Activated naive CD8-positive, alpha-beta T cell treated with anti-CD3 and anti-CD28 coated beads, Interleukin-2, amount 50 U/mL, for 16 hours (primary cell): Measurements from ENCODE around the gene GTF3C2.
"Not testable (repeated sequence)": the region's sequence is repeated elsewhere in the genome, so short reads cannot be mapped to it uniquely, and the experiment has no call there.

Source experiments
- DNase-seq: peaks from one replicate; pipeline ENCODE4 v3.0.0-alpha.2; 2020; ENCODE audit warnings: low read depth, low spot score

The GTF3C2 gene

GRCh38 chr2:27373567-27373966 lies 17.0 kb upstream of the GTF3C2 start:
- no peak for DNase-seq

- DNase-seq = no peak
These were observed 16.4 kb upstream of the GTF3C2 start for GRCh38 chr2:27372937-27373336.

GRCh38 chr2:27370816-27371620 lies 14.5 kb upstream of the GTF3C2 start:
- DNase-seq = no peak

- DNase-seq = peak; percentile 99
These were observed 13.7 kb upstream of the GTF3C2 start, which contains the start of the genes EIF2B4 and SNX17 for GRCh38 chr2:27370026-27370815. EIF2B4 (minus strand) TSS chr2:27370338; CDS start chr2:27370314, 24 bp downstream. SNX17 (plus strand) TSS chr2:27370616; CDS start chr2:27370744, 128 bp downstream.

GRCh38 chr2:27369471-27370025 lies 13.0 kb upstream of the GTF3C2 start:
- no peak for DNase-seq

- DNase-seq = no peak
These were observed 7.4 kb upstream of the GTF3C2 start for GRCh38 chr2:27363933-27364332.

- DNase-seq = no peak
These were observed 6.3 kb upstream of the GTF3C2 start for GRCh38 chr2:27362678-27363420.

- DNase-seq = no peak
These were observed 545 bp downstream of the GTF3C2 start for GRCh38 chr2:27356056-27356381.

GRCh38 chr2:27354597-27354927 lies 2.0 kb downstream of the GTF3C2 start:
- no peak for DNase-seq

GRCh38 chr2:27353762-27354596 lies 2.6 kb downstream of the GTF3C2 start:
- no peak for DNase-seq

- not testable (repeated sequence) for DNase-seq
These were observed 3.2 kb downstream of the GTF3C2 start for GRCh38 chr2:27353386-27353761.

- DNase-seq = no peak
These were observed 4.6 kb downstream of the GTF3C2 start for GRCh38 chr2:27351802-27352598.

GRCh38 chr2:27350106-27350693 lies 6.4 kb downstream of the GTF3C2 start:
- DNase-seq = no peak

- DNase-seq = no peak
These were observed 8.9 kb downstream of the GTF3C2 start for GRCh38 chr2:27347641-27348040.

GRCh38 chr2:27336173-27336572 lies 20.4 kb downstream of the GTF3C2 start:
- no peak for DNase-seq

GRCh38 chr2:27335311-27335710 lies 21.3 kb downstream of the GTF3C2 start:
- no peak for DNase-seq

GRCh38 chr2:27324720-27325119 lies 31.8 kb downstream of the GTF3C2 start:
- no peak for DNase-seq

- DNase-seq = no peak
These were observed 32.8 kb downstream of the GTF3C2 start for GRCh38 chr2:27323596-27324285.
